Upper lobe of left lung (tissue), 6 donors: ENCODE measurements around the gene SGCE. TPM values are rescaled to one million over a fixed set of nuclear protein-coding genes. Genes with fewer than 3 reads are reported as not detected.

Experiments used
- ATAC-seq, 2 donors: fragments of 200-7000 bp; cut with Tn5 transposase; one replicate each; pipeline ENCODE4 v1.9.1; 2022; ENCODE audit warnings: mild to moderate bottlenecking in 2 of 2, moderate library complexity in 2 of 2; ENCODE audit not compliant: low FRiP score in 2 of 2
- DNase-seq, 2 donors: peaks; one replicate each; pipeline ENCODE4 v3.0.0-alpha.2; 2019 to 2020
- H3K27ac ChIP-seq, 4 donors: fragments of 200-600 bp; sonication (generic); one replicate each; pipeline ENCODE4 v1.5.1; 2016 to 2019
- H3K27me3 ChIP-seq, 4 donors: fragments of 200-600 bp; sonication (generic); one replicate each; pipeline ENCODE4 v1.5.1; 2017 to 2019
- H3K36me3 ChIP-seq, 4 donors: fragments of 200-600 bp; sonication (generic); one replicate each; pipeline ENCODE4 v1.5.1; 2016 to 2019
- H3K4me1 ChIP-seq, 4 donors: fragments of 200-600 bp; sonication (generic); one replicate each; pipeline ENCODE4 v1.5.1; 2018 to 2019
- H3K4me3 ChIP-seq, 4 donors: fragments of 200-600 bp; sonication (generic); one replicate each; pipeline ENCODE4 v1.5.1; 2017 to 2019; ENCODE audit warnings: mild to moderate bottlenecking in 2 of 4, moderate library complexity in 1 of 4
- H3K9me3 ChIP-seq, 4 donors: fragments of 200-600 bp; sonication (generic); one replicate each; pipeline ENCODE4 v1.5.1; 2018 to 2019
- CTCF ChIP-seq, 6 experiments: fragments of 450-650 bp in 4 of 6; fragments of 200-600 bp in 2 of 6; sonication (generic) in 2 of 6; IDR thresholded peaks; one replicate each; pipeline ENCODE4 v1.5.1; 2016 to 2019; ENCODE audit warnings: antibody characterized with exemption in 6 of 6
- EP300 ChIP-seq, 4 donors: sonication (generic); formaldehyde crosslinking; IDR thresholded peaks; one replicate each; pipeline ENCODE4 v1.5.1; 2017; ENCODE audit warnings: antibody characterized with exemption in 4 of 4, control low read depth in 2 of 4
- POLR2A ChIP-seq, 4 donors: fragments of 450-650 bp; IDR thresholded peaks; one replicate each; pipeline ENCODE4 v1.5.1; 2016 to 2017; ENCODE audit warnings: antibody characterized with exemption in 4 of 4, mild to moderate bottlenecking in 2 of 4
- POLR2AphosphoS5 ChIP-seq, 2 donors: sonication (generic); formaldehyde crosslinking; IDR thresholded peaks; one replicate each; pipeline ENCODE4 v1.5.1; 2017; ENCODE audit warnings: antibody characterized with exemption in 2 of 2
- WGBS, 2 donors: methylation state at CpG; one replicate each; pipeline ENCODE4 v1.1.5; 2017 to 2018; 5-methylcytosine and 5-hydroxymethylcytosine counted together
- total RNA-seq, 6 donors: library from RNA; depleted of rRNA in 4 of 6; stranded (reverse); fragments of >200 nt in 4 of 6; gene quantifications; one replicate each; pipeline versions ENCODE4 v1.1.0 to v1.2.1, GENCODE V29; 2016 to 2021
- donor health status: DM: no; HTN: no; CAD: no; lungs with moderate emphysema.
- donor health status: DM: no; HTN: yes; CAD: no; lungs with severe emphysema.

Gene SGCE
- total RNA-seq, 6 donors from 2014 or later = 42.8 to 136 (median 68.1) TPM

GRCh38 chr7:94683066-94683465 lies 27.1 kb upstream of the SGCE start:
- Histone ChIP-seq H3K27me3 (no peaks in the 10 kb centered on the region), H3K9me3 (no peaks in the 10 kb centered on the region), H3K4me1 (no peaks in the 10 kb centered on the region), H3K27ac (no peak overlapping the region), H3K36me3 (no peaks in the 10 kb centered on the region), H3K4me3 (no peak overlapping the region)
- no peak for ATAC-seq
- 80 to 82% methylated on average over 1 of the region's 1 CpG for WGBS, 2 donors
- DNase-seq = no peak
- no peak for TF ChIP-seq CTCF (IDR thresholded peaks at IDR 0.05)
- no peak for TF ChIP-seq POLR2AphosphoS5 (IDR thresholded peaks at IDR 0.05)
- TF ChIP-seq POLR2A (IDR thresholded peaks at IDR 0.05) = no peak
- TF ChIP-seq EP300 (IDR thresholded peaks at IDR 0.05) = no peak

- H3K4me1 ChIP-seq = no peaks in the 10 kb centered on the region
- H3K27me3 ChIP-seq = no peaks in the 10 kb centered on the region
- DNase-seq (no peak), ATAC-seq (no peak)
- no peak overlapping the region for H3K27ac ChIP-seq
- 86 to 89% methylated on average over 1 of the region's 1 CpG for WGBS, 2 donors
- TF ChIP-seq EP300 (IDR thresholded peaks at IDR 0.05) = no peak
- H3K36me3 ChIP-seq = no peaks in the 10 kb centered on the region
- no peak overlapping the region for H3K4me3 ChIP-seq
- no peaks in the 10 kb centered on the region for H3K9me3 ChIP-seq
Observed at GRCh38 chr7:94679358-94679757, 23.4 kb upstream of the SGCE start.

DNA sequence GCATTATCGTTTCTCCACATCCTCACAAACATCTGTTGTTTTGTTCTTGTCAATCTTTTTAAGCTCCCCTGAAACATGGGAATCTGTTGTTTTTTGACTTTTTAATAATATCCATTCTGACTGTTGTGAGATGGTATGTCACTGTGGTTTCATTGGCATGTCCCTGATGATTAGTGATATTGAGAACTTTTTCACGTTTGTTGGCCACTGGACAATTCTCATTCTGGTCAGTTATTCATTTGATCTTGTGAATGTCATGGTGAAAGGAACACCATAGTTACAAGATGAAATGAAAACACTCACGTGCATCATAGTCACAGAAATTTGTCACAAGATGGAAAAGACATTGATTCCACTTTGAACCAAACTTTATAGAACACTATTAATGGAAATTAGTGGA lies 20.5 kb upstream of the SGCE start:
- TF ChIP-seq EP300 (IDR thresholded peaks at IDR 0.05) = no peak
- TF ChIP-seq POLR2AphosphoS5 (IDR thresholded peaks at IDR 0.05) = no peak
- no peak for TF ChIP-seq POLR2A (IDR thresholded peaks at IDR 0.05)
- TF ChIP-seq CTCF (IDR thresholded peaks at IDR 0.05) = no peak
- DNase-seq (no peak), ATAC-seq (no peak)
- no peaks in the 10 kb centered on the region for H3K4me1 ChIP-seq
- H3K9me3 ChIP-seq = no peaks in the 10 kb centered on the region
- no peaks in the 10 kb centered on the region for H3K36me3 ChIP-seq
- no peak overlapping the region for H3K27ac ChIP-seq
- no peak overlapping the region for H3K4me3 ChIP-seq
- H3K27me3 ChIP-seq = no peaks in the 10 kb centered on the region
- WGBS, 2 donors = 85 to 88% methylated on average over 3 of the region's 3 CpGs

DNA sequence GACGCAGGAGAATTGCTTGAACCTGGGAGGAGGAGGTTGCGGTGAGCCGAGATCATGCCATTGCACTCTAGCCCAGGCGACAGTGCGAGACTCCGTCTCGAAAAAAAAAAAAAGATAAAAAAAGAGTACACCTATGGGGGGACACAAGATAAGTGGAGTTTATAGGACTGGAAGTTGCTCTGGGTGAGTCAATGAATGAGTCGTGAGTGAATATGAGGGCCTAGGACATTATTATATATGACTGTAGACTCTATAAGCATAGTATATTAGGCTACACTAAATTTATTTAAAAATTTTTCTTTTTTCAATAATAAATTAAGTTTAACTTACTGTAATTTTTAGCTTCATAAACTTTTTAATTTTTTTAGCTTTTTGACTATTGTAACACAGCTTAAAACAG lies 19.4 kb upstream of the SGCE start:
- Histone ChIP-seq H3K9me3 (no peaks in the 10 kb centered on the region), H3K36me3 (no peaks in the 10 kb centered on the region), H3K27ac (no peak overlapping the region), H3K4me1 (no peaks in the 10 kb centered on the region), H3K27me3 (no peaks in the 10 kb centered on the region), H3K4me3 (no peak overlapping the region)
- TF ChIP-seq POLR2AphosphoS5 (IDR thresholded peaks at IDR 0.05) (no peak), CTCF (IDR thresholded peaks at IDR 0.05) (no peak), EP300 (IDR thresholded peaks at IDR 0.05) (no peak), POLR2A (IDR thresholded peaks at IDR 0.05) (no peak)
- 97% methylated on average over 8 of the region's 8 CpGs for WGBS, 2 donors
- ATAC-seq = no peak
- DNase-seq = no peak

GRCh38 chr7:94671444-94672235 lies 15.7 kb upstream of the SGCE start:
- Histone ChIP-seq H3K27me3 (no peaks in the 10 kb centered on the region), H3K4me1 (no peaks in the 10 kb centered on the region), H3K9me3 (no peaks in the 10 kb centered on the region), H3K27ac (no peak overlapping the region), H3K4me3 (no peak overlapping the region), H3K36me3 (no peaks in the 10 kb centered on the region)
- TF ChIP-seq POLR2AphosphoS5 (IDR thresholded peaks at IDR 0.05) (no peak), EP300 (IDR thresholded peaks at IDR 0.05) (no peak), POLR2A (IDR thresholded peaks at IDR 0.05) (no peak), CTCF (IDR thresholded peaks at IDR 0.05) (no peak)
- ATAC-seq = no peak
- 86% methylated on average over 4 of the region's 4 CpGs for WGBS, 2 donors
- no peak for DNase-seq
